Gastrocnemius medialis (tissue), 4 donors: Measurements from ENCODE around the gene KRTAP12-3.

ENCODE experiments used
- POLR2A ChIP-seq, 2 donors: fragments of 450-650 bp; IDR thresholded peaks; one replicate each; pipeline ENCODE4 v1.6.1; 2017; ENCODE audit warnings: antibody characterized with exemption in 2 of 2, mild to moderate bottlenecking in 2 of 2, moderate library complexity in 2 of 2
- TF ChIP-seq, protein P1 (sequence below), 5 experiments: fragments of 450-650 bp in 3 of 5; fragments of 200-600 bp in 2 of 5; sonication (generic) in 2 of 5; IDR thresholded peaks in 4 of 5; conservative IDR thresholded peaks in 1 of 5; 1 replicate in 4 of 5; 2 replicates in 1 of 5; pipeline ENCODE4 v1.5.1; 2016 to 2019; ENCODE audit warnings: antibody characterized with exemption in 5 of 5, mild to moderate bottlenecking in 3 of 5, moderate library complexity in 3 of 5

DNA sequence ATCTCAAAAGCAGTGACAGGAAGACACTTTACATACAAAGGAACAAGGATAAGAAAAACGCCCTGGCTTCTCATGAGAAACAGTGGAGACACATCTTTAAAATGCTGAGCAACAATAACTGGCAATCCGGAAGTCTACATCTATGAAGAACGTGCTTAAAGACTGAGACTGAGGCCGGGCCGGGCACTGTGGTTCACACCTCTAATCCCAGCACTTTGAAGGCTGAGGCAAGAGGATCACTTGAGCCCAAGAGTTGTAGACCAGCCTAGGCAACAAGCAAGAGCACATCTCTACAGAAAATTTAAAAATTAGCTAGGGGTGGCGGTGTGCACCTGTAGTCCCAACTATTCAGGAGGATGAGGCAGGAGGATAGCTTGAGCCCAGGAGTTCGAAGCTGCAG lies 26.3 kb downstream of the KRTAP12-3 start:
- TF ChIP-seq, protein P1, sequence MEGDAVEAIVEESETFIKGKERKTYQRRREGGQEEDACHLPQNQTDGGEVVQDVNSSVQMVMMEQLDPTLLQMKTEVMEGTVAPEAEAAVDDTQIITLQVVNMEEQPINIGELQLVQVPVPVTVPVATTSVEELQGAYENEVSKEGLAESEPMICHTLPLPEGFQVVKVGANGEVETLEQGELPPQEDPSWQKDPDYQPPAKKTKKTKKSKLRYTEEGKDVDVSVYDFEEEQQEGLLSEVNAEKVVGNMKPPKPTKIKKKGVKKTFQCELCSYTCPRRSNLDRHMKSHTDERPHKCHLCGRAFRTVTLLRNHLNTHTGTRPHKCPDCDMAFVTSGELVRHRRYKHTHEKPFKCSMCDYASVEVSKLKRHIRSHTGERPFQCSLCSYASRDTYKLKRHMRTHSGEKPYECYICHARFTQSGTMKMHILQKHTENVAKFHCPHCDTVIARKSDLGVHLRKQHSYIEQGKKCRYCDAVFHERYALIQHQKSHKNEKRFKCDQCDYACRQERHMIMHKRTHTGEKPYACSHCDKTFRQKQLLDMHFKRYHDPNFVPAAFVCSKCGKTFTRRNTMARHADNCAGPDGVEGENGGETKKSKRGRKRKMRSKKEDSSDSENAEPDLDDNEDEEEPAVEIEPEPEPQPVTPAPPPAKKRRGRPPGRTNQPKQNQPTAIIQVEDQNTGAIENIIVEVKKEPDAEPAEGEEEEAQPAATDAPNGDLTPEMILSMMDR (IDR thresholded peaks at IDR 0.05 in 4 of 5, conservative IDR thresholded peaks at IDR 0.05 in 1 of 5): no peak
- TF ChIP-seq POLR2A (IDR thresholded peaks at IDR 0.05): no peak
